DOHH2 (cell line): ENCODE measurements around the gene ABI3.

Source experiments
- H3F3A ChIP-seq: fragments of 200-600 bp; sonication (generic), shearing (Covaris generic); 2 replicates; pipeline ENCODE4 v1.6.0; 2016; ENCODE audit warnings: antibody characterized with exemption, mild to moderate bottlenecking; ENCODE audit not compliant: control insufficient read depth, insufficient read depth
- H3K27ac ChIP-seq: fragments of 200-600 bp; sonication (generic); 2 replicates; pipeline ENCODE4 v1.5.1; 2014; ENCODE audit warnings: low read depth, mild to moderate bottlenecking, low read length, moderate library complexity
- H3K27me3 ChIP-seq: fragments of 200-600 bp; sonication (generic); 2 replicates; pipeline ENCODE4 v1.6.1; 2014; ENCODE audit warnings: mild to moderate bottlenecking, low read length, mixed read lengths; ENCODE audit not compliant: control insufficient read depth
- H3K36me3 ChIP-seq: fragments of 200-600 bp; sonication (generic); 2 replicates; pipeline ENCODE4 v1.6.1; 2014; ENCODE audit warnings: mild to moderate bottlenecking, low read length, moderate library complexity, mixed read lengths; ENCODE audit not compliant: control insufficient read depth
- H3K4me1 ChIP-seq: fragments of 200-600 bp; sonication (generic); 2 replicates; pipeline ENCODE4 v1.6.1; 2014; ENCODE audit warnings: mild to moderate bottlenecking, low read length, mixed read lengths; ENCODE audit not compliant: control insufficient read depth
- H3K4me2 ChIP-seq: fragments of 200-600 bp; sonication (generic); 2 replicates; pipeline ENCODE4 v1.6.0; 2014; ENCODE audit warnings: mild to moderate bottlenecking, low read length, moderate library complexity
- H3K4me3 ChIP-seq: fragments of 200-600 bp; sonication (generic); 2 replicates; pipeline ENCODE4 v1.5.1; 2014; ENCODE audit warnings: mild to moderate bottlenecking, low read length, mixed read lengths
- H3K79me2 ChIP-seq: fragments of 200-600 bp; sonication (generic); 2 replicates; pipeline ENCODE4 v1.6.1; 2014; ENCODE audit warnings: mild to moderate bottlenecking, low read length, mixed read lengths; ENCODE audit not compliant: control insufficient read depth
- H3K9me2 ChIP-seq: fragments of 200-600 bp; sonication (generic); replicated peaks from 2 replicates; pipeline ENCODE4 v1.6.1; 2014; ENCODE audit warnings: mild to moderate bottlenecking, low read length, mixed read lengths; ENCODE audit not compliant: control insufficient read depth
- H3K9me3 ChIP-seq: fragments of 200-600 bp; sonication (generic); 2 replicates; pipeline ENCODE4 v1.6.1; 2014; ENCODE audit warnings: antibody characterized with exemption, low read length, mixed read lengths; ENCODE audit not compliant: control insufficient read depth, insufficient read depth
- H4K20me1 ChIP-seq: fragments of 200-600 bp; sonication (generic); 2 replicates; pipeline ENCODE4 v1.6.0; 2014; ENCODE audit warnings: low read depth, mild to moderate bottlenecking, antibody characterized with exemption, low read length, moderate library complexity; ENCODE audit not compliant: control insufficient read depth, insufficient read depth
- EZH2phosphoT487 ChIP-seq: fragments of 200-600 bp; sonication (generic); IDR thresholded peaks from 2 replicates; pipeline ENCODE4 v1.6.1; 2017; ENCODE audit warnings: borderline replicate concordance, mild to moderate bottlenecking, antibody characterized with exemption, low read length, moderate library complexity, mixed read lengths
- TF ChIP-seq, protein P1 (sequence below): fragments of 200-600 bp; sonication (generic); IDR thresholded peaks from one replicate; pipeline ENCODE4 v1.5.1; 2014; ENCODE audit warnings: antibody characterized with exemption, mild to moderate bottlenecking, low read depth, low read length; ENCODE audit not compliant: poor library complexity, severe bottlenecking

ABI3 gene

DNA sequence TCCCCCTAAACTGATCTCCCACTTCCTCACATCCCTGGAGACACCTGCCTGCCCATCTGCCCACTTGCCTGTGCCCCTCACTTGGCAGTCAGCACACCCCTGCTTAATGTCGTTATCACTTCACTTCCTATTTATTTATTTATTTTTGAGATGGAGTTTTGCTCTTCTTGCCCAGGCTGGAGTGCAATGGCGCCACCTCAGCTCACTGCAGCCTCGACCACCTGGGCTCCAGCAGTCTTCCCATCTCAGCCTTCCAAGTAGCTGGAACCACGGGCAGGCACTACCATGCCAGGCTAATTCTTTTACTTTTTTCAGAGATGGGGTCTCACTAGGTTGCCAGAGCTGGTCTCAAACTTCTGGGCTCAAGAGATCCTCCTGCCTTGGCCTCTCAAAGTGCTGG lies 43.6 kb downstream of the ABI3 start:
- Histone ChIP-seq H3K9me3 (no peaks in the 10 kb centered on the region), H3K79me2 (no peaks in the 10 kb centered on the region), H3K36me3 (no peaks in the 10 kb centered on the region), H3F3A (no peaks in the 10 kb centered on the region), H3K9me2 (no peaks in the 10 kb centered on the region), H3K27me3 (peaks cover 18% of the 10 kb centered on the region), H4K20me1 (no peaks in the 10 kb centered on the region), H3K4me1 (peaks cover 11% of the 10 kb centered on the region), H3K4me2 (no peak overlapping the region), H3K27ac (no peak overlapping the region), H3K4me3 (no peak overlapping the region)
- TF ChIP-seq, protein P1, sequence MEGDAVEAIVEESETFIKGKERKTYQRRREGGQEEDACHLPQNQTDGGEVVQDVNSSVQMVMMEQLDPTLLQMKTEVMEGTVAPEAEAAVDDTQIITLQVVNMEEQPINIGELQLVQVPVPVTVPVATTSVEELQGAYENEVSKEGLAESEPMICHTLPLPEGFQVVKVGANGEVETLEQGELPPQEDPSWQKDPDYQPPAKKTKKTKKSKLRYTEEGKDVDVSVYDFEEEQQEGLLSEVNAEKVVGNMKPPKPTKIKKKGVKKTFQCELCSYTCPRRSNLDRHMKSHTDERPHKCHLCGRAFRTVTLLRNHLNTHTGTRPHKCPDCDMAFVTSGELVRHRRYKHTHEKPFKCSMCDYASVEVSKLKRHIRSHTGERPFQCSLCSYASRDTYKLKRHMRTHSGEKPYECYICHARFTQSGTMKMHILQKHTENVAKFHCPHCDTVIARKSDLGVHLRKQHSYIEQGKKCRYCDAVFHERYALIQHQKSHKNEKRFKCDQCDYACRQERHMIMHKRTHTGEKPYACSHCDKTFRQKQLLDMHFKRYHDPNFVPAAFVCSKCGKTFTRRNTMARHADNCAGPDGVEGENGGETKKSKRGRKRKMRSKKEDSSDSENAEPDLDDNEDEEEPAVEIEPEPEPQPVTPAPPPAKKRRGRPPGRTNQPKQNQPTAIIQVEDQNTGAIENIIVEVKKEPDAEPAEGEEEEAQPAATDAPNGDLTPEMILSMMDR: no peak
- no peak for TF ChIP-seq EZH2phosphoT487

DNA sequence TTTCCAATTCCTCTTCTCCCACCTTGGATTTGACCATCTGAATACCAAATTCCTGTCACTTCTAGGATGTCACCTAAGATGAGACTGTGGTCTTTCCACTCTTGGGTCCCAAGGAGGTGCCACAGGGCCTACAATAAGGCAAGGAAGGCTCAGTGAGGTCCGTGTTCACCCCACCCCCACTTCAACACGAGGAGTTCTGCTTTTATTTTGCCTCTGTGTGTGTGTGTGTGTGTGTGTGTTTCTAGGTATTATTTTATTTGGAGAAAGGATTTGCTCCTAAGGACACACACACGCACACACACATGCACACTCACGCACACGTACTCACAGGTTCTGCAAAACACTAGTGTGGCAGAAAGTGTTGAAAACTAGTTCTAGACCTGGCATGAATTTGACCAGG lies 44.6 kb downstream of the ABI3 start:
- no peaks in the 10 kb centered on the region for H3K9me3 ChIP-seq
- H3K79me2 ChIP-seq: no peaks in the 10 kb centered on the region
- H3K4me3 ChIP-seq: no peak overlapping the region
- H3K4me1 ChIP-seq: peaks cover 7% of the 10 kb centered on the region
- no peaks in the 10 kb centered on the region for H3K9me2 ChIP-seq
- no peak overlapping the region for H3K27ac ChIP-seq
- no peak for TF ChIP-seq EZH2phosphoT487
- TF ChIP-seq, protein P1: no peak
- no peaks in the 10 kb centered on the region for H3K36me3 ChIP-seq
- H3F3A ChIP-seq: no peaks in the 10 kb centered on the region
- no peaks in the 10 kb centered on the region for H4K20me1 ChIP-seq
- H3K27me3 ChIP-seq: peaks cover 12% of the 10 kb centered on the region
- H3K4me2 ChIP-seq: no peak overlapping the region

DNA sequence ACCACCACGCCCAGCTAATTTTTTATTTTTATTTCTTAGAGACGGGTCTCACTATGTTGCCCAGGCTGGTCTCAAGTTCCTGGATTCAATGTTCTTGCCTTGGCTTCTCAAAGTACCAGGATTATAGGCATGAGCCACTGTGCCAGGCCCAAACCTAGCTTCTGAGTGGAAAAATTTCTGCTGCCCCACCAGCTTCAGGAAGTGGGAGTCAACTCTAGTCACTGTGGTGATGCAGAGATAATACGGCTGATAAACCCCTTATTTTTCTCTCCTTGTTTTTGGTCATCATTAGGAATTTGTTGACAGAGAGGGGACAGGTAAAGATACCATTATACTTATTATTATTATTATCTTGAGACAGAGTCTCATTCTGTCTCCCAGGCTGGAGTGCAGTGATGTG lies 47.9 kb downstream of the ABI3 start:
- peaks cover 12% of the 10 kb centered on the region for H3K4me1 ChIP-seq
- H3K9me2 ChIP-seq: no peaks in the 10 kb centered on the region
- H3K4me2 ChIP-seq: no peak overlapping the region
- no peaks in the 10 kb centered on the region for H3F3A ChIP-seq
- H3K4me3 ChIP-seq: no peak overlapping the region
- no peaks in the 10 kb centered on the region for H4K20me1 ChIP-seq
- no peak overlapping the region for H3K27ac ChIP-seq
- no peak for TF ChIP-seq EZH2phosphoT487
- TF ChIP-seq, protein P1: no peak
- H3K9me3 ChIP-seq: no peaks in the 10 kb centered on the region
- H3K36me3 ChIP-seq: no peaks in the 10 kb centered on the region
- no peaks in the 10 kb centered on the region for H3K79me2 ChIP-seq
- peaks cover 15% of the 10 kb centered on the region for H3K27me3 ChIP-seq

DNA sequence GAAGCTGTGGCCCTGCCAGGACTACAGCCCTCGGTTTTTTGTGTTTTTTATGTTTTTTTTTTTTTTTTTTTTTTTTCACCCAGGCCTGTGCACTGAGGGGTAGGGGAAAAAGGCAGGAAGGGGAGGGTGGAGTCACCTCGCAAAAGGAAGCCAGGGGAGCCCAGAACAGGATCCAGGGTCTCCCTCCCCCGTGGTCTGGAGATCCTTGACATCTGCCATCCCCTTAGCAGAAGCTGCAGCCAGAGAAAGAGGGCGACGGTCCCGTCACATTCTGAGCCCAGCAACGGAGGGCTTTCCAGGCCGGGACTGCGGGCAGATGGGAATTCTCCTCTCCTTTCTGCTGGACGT lies 49.1 kb downstream of the ABI3 start:
- no peaks in the 10 kb centered on the region for H3K9me3 ChIP-seq
- H3F3A ChIP-seq: no peaks in the 10 kb centered on the region
- H4K20me1 ChIP-seq: no peaks in the 10 kb centered on the region
- peaks cover 12% of the 10 kb centered on the region for H3K4me1 ChIP-seq
- TF ChIP-seq EZH2phosphoT487: no peak
- TF ChIP-seq, protein P1: no peak
- H3K9me2 ChIP-seq: no peaks in the 10 kb centered on the region
- no peaks in the 10 kb centered on the region for H3K79me2 ChIP-seq
- peak overlapping the region; percentile 80 for H3K4me2 ChIP-seq
- H3K36me3 ChIP-seq: no peaks in the 10 kb centered on the region
- peak overlapping the region; percentile 60 for H3K4me3 ChIP-seq
- H3K27ac ChIP-seq: no peak overlapping the region
- peaks cover 15% of the 10 kb centered on the region for H3K27me3 ChIP-seq
